OCI-LY1 (cell line): Measurements from ENCODE around the gene MYCBP.

Experiments
- H2AFZ ChIP-seq: fragments of 200-600 bp; sonication (generic), shearing (Covaris generic); 2 replicates; pipeline ENCODE4 v1.6.0; 2014; ENCODE audit warnings: antibody characterized with exemption, mild to moderate bottlenecking, low read length
- H3F3A ChIP-seq: fragments of 200-600 bp; sonication (generic), shearing (Covaris generic); 2 replicates; pipeline ENCODE4 v1.6.0; 2014; ENCODE audit warnings: mild to moderate bottlenecking, antibody characterized with exemption, low read length, moderate library complexity; ENCODE audit not compliant: insufficient read depth
- H3K27ac ChIP-seq: fragments of 200-600 bp; sonication (generic); 2 replicates; pipeline ENCODE4 v1.5.1; 2014; ENCODE audit warnings: low read length, mixed run types, mild to moderate bottlenecking, low read depth; ENCODE audit not compliant: poor library complexity, severe bottlenecking
- H3K27me3 ChIP-seq: fragments of 200-600 bp; sonication (generic); 2 replicates; pipeline ENCODE4 v1.6.0; 2014; ENCODE audit warnings: antibody characterized with exemption, mild to moderate bottlenecking, low read length, moderate library complexity; ENCODE audit not compliant: insufficient read depth
- H3K36me3 ChIP-seq: fragments of 200-600 bp; sonication (generic); 2 replicates; pipeline ENCODE4 v1.6.1; 2014; ENCODE audit warnings: mild to moderate bottlenecking, antibody characterized with exemption, low read length, moderate library complexity, mixed read lengths; ENCODE audit not compliant: insufficient read depth
- H3K4me1 ChIP-seq: fragments of 200-600 bp; sonication (generic); 2 replicates; pipeline ENCODE4 v1.5.1; 2014; ENCODE audit warnings: mild to moderate bottlenecking, low read length, moderate library complexity; ENCODE audit not compliant: insufficient read depth, severe bottlenecking
- H3K4me2 ChIP-seq: fragments of 200-600 bp; sonication (generic), shearing (Covaris generic); 2 replicates; pipeline ENCODE4 v1.6.1; 2014; ENCODE audit warnings: low read length
- H3K4me3 ChIP-seq: fragments of 200-600 bp; sonication (generic); 2 replicates; pipeline ENCODE4 v1.5.1; 2014; ENCODE audit warnings: low read length, low read depth, mild to moderate bottlenecking, mixed read lengths; ENCODE audit not compliant: poor library complexity, severe bottlenecking
- H3K79me2 ChIP-seq: fragments of 200-600 bp; shearing (Covaris generic); 2 replicates; pipeline ENCODE4 v1.6.1; 2016; ENCODE audit warnings: mixed run types, low read length, mixed read lengths; ENCODE audit not compliant: insufficient read depth
- H3K9ac ChIP-seq: fragments of 200-600 bp; sonication (generic), shearing (Covaris generic); 2 replicates; pipeline ENCODE4 v1.6.1; 2014; ENCODE audit warnings: mild to moderate bottlenecking, low read length, mixed read lengths
- H3K9me2 ChIP-seq: fragments of 200-600 bp; sonication (generic), shearing (Covaris generic); 2 replicates; pipeline ENCODE4 v1.6.1; 2014; ENCODE audit warnings: low read depth, mild to moderate bottlenecking, low read length, mixed read lengths
- H3K9me3 ChIP-seq: fragments of 200-600 bp; shearing (Covaris generic); 2 replicates; pipeline ENCODE4 v1.6.1; 2014; ENCODE audit warnings: low read length, mixed read lengths
- H4K20me1 ChIP-seq: fragments of 200-600 bp; sonication (generic), shearing (Covaris generic); 2 replicates; pipeline ENCODE4 v1.6.0; 2016; ENCODE audit warnings: mild to moderate bottlenecking, low read length; ENCODE audit not compliant: insufficient read depth
- EZH2 ChIP-seq: fragments of 200-600 bp; sonication (generic), shearing (Covaris generic); IDR thresholded peaks from 2 replicates; pipeline ENCODE4 v1.8.0; 2017; ENCODE audit warnings: borderline replicate concordance, mixed run types, mild to moderate bottlenecking, antibody characterized with exemption, low read length, moderate library complexity, mixed read lengths
- TF ChIP-seq, protein P1 (sequence below): fragments of 200-600 bp; sonication (generic), shearing (Covaris generic); IDR thresholded peaks from 2 replicates; pipeline ENCODE4 v1.5.1; 2017; ENCODE audit warnings: mild to moderate bottlenecking, antibody characterized with exemption, low read length, moderate library complexity, mixed read lengths

Gene MYCBP

DNA sequence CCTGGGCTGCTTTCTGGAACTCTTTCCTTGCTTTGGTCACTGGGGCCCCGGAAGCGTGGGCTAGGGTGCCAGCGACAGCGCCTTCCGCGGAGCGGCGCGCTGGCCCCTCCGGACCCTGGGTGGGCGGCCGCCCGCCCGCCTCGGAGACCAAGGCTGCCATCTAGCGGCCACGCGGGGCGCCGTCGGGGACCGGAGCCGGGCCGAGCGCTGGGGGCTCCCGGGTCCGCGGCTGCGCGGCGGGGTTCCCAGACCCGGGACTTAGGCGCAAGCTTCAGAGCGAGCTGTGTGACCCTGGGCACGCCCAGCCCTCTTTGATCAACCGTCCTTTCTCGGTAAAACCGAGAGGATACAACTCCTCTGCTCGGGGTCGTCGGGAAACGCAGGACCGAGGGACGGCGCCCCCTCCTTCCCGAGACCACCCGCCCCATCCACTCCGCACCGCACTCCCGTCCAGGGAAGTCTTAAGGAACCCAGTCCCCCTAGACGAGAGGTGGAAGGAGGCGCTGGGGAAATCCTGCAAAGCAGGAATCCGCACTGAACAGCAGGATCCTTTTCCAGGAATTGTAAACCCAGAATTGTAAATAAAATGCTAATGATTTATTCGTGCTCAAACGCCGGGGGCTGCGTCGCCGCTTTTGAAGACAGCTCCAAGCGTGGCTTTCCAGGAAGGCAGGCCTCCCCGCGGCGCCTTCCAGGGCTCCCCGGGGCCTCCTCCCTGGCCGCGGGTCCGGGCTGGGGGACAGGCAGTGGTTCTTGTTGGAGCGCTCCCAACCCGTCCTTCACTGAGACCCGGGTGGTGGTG is 54.8 kb downstream of the MYCBP start:
- H3K36me3 ChIP-seq = no peaks in the 10 kb centered on the region
- H3K79me2 ChIP-seq = no peaks in the 10 kb centered on the region
- H4K20me1 ChIP-seq = no peaks in the 10 kb centered on the region
- TF ChIP-seq EZH2 = no peak
- TF ChIP-seq, protein P1, sequence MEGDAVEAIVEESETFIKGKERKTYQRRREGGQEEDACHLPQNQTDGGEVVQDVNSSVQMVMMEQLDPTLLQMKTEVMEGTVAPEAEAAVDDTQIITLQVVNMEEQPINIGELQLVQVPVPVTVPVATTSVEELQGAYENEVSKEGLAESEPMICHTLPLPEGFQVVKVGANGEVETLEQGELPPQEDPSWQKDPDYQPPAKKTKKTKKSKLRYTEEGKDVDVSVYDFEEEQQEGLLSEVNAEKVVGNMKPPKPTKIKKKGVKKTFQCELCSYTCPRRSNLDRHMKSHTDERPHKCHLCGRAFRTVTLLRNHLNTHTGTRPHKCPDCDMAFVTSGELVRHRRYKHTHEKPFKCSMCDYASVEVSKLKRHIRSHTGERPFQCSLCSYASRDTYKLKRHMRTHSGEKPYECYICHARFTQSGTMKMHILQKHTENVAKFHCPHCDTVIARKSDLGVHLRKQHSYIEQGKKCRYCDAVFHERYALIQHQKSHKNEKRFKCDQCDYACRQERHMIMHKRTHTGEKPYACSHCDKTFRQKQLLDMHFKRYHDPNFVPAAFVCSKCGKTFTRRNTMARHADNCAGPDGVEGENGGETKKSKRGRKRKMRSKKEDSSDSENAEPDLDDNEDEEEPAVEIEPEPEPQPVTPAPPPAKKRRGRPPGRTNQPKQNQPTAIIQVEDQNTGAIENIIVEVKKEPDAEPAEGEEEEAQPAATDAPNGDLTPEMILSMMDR = peak; percentile 70
- H3K4me1 ChIP-seq = no peaks in the 10 kb centered on the region
- no peak overlapping the region for H3K9ac ChIP-seq
- H3K27ac ChIP-seq = no peak overlapping the region
- H3K27me3 ChIP-seq = 0 out of 2 replicates have a peak, but pooled peaks cover 4% of the 10 kb centered on the region
- no peaks in the 10 kb centered on the region for H3F3A ChIP-seq
- no peak overlapping the region for H3K4me3 ChIP-seq
- H2AFZ ChIP-seq = no peak overlapping the region
- H3K9me3 ChIP-seq = no peaks in the 10 kb centered on the region
- H3K9me2 ChIP-seq = no peaks in the 10 kb centered on the region
- no peak overlapping the region for H3K4me2 ChIP-seq

DNA sequence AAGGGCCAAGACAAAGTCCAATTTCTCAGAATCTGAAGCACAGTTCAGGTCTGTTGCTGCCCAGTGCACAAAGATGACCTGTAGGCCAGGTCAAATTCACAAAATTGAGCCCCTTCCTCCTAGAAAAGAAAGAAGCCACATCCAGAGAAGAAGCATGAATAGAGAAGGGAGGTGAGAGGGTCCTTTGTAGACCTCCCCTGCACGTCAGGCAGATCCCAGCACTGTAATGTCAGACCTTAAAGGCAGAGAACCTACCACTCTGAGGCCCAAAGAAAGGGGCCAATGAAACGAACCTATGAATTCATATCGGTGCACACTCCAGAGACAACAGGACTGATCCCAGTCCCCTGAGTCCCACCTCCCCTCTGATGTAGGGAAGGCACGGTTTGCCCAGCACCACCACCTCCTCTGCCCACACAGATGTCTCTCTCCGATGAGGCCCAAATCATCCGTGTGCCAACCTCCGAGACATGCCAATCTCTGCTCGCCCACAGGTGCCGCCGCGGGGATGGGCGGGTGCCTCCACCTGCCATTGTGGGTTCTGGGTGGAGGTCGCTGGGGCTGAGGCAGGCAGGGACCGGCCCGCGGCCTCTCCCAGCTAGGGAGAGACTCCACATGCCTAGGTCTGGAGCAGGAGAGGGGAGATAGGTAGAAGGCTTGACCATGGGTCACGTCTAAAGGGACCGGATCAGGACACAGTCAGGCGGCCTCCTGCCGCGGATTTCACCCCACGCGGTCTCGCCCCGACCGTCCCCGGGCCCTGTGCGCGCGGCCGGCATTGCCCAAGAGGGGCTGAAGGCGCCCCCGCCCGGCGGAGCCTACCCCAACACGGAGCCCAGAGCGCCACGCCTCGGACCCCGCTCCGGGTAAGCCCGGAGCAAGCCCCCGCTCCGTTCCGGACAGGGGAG is 55.6 kb downstream of the MYCBP start:
- Histone ChIP-seq H3K4me1 (no peaks in the 10 kb centered on the region), H3K9ac (no peak overlapping the region), H4K20me1 (no peaks in the 10 kb centered on the region), H3K27ac (no peak overlapping the region), H3K4me3 (no peak overlapping the region), H3K9me3 (no peaks in the 10 kb centered on the region), H3K36me3 (no peaks in the 10 kb centered on the region), H3K27me3 (0 out of 2 replicates have a peak, but pooled peaks cover 4% of the 10 kb centered on the region), H3K4me2 (no peak overlapping the region), H2AFZ (no peak overlapping the region), H3F3A (no peaks in the 10 kb centered on the region), H3K9me2 (no peaks in the 10 kb centered on the region), H3K79me2 (no peaks in the 10 kb centered on the region)
- TF ChIP-seq EZH2 = no peak
- TF ChIP-seq, protein P1 = no peak

DNA sequence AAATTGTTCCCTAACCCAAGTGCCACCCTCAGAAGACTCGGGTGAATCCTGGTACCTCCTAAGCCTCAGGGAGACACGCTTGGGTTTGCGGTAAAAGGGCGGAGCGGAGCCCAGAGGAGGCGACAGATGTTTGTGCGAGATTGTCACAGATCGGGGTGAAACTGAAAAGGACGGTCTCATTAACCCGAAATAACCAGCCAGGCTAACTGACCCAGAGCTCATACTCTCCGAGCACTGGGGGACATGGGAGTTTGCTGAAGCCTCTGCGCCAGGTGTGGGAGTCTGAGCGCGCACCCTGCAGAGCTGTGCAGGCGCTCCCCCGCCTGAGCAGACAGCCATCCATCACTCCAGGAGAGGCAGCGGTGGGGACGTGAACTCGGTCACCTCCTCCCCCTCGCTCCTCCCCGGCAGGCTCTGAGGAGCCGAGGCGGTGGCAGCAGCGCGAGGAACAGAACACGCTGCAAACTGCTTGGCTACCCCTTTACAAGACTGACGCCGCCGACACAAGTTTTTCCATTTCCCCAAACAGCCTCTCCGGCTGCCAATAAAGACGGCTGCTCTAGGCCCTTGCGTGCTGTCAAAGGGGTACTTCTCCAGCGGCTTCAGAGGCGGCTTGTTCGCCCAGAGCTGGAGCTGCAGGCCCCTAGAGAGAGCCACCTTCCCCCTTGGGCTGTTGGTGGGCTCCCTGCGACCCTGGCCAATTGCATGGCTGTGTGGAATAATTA is 57.1 kb downstream of the MYCBP start:
- H3K27me3 ChIP-seq = 0 out of 2 replicates have a peak, but pooled peaks cover 4% of the 10 kb centered on the region
- no peaks in the 10 kb centered on the region for H3K79me2 ChIP-seq
- no peaks in the 10 kb centered on the region for H3K36me3 ChIP-seq
- no peaks in the 10 kb centered on the region for H4K20me1 ChIP-seq
- H3F3A ChIP-seq = no peaks in the 10 kb centered on the region
- no peak for TF ChIP-seq EZH2
- TF ChIP-seq, protein P1 = no peak
- H3K4me3 ChIP-seq = no peak overlapping the region
- no peaks in the 10 kb centered on the region for H3K9me3 ChIP-seq
- H2AFZ ChIP-seq = no peak overlapping the region
- no peaks in the 10 kb centered on the region for H3K4me1 ChIP-seq
- no peak overlapping the region for H3K4me2 ChIP-seq
- H3K9me2 ChIP-seq = no peaks in the 10 kb centered on the region
- no peak overlapping the region for H3K27ac ChIP-seq
- H3K9ac ChIP-seq = no peak overlapping the region
